ENCODE results near the gene TMEM63A.

Gene TMEM63A

DNA sequence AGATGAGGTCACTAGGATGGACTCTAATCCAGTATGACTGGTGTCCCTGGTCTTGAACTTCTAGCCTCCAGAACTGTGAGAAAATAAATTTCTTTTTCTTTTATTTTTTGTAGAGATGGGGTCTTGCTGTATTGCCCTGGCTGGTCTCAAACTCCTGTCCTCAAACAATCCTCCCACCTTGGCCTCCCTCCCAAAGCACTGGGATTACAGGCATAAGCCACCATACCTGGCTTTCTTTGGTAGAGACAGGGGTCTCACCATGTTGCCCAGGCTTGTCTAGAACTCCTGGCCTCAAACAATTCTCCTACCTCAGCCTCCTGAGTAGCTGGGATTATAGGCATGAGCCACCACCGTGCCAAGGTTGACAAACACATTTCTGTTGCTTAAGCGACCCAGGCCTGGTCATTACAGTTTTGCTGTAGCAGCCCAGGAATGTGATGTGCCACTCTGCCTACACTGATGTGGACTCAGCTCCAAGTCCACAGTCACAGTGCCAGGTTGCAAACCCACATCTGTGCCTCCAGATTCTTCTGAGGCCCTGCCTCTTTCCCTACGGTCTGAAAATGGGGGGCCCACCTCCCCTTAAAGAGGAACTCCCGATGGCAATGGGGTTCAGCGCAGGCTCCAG is 25.9 kb upstream of the TMEM63A start:
- no peaks in the 10 kb centered on the region for H3K27me3 ChIP-seq (ENCODE audit: control insufficient read depth, low read length)
- no peak for TF ChIP-seq EZH2phosphoT487 (IDR thresholded peaks at IDR 0.05; ENCODE audit: borderline replicate concordance, low read length)
- TF ChIP-seq, protein P1, sequence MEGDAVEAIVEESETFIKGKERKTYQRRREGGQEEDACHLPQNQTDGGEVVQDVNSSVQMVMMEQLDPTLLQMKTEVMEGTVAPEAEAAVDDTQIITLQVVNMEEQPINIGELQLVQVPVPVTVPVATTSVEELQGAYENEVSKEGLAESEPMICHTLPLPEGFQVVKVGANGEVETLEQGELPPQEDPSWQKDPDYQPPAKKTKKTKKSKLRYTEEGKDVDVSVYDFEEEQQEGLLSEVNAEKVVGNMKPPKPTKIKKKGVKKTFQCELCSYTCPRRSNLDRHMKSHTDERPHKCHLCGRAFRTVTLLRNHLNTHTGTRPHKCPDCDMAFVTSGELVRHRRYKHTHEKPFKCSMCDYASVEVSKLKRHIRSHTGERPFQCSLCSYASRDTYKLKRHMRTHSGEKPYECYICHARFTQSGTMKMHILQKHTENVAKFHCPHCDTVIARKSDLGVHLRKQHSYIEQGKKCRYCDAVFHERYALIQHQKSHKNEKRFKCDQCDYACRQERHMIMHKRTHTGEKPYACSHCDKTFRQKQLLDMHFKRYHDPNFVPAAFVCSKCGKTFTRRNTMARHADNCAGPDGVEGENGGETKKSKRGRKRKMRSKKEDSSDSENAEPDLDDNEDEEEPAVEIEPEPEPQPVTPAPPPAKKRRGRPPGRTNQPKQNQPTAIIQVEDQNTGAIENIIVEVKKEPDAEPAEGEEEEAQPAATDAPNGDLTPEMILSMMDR (IDR thresholded peaks at IDR 0.05; ENCODE audit: low read depth, low read length, poor library complexity, severe bottlenecking), result no peak
- no peak overlapping the region for H3K27ac ChIP-seq (ENCODE audit: low read depth, low read length)
- no peaks in the 10 kb centered on the region for H3K36me3 ChIP-seq (ENCODE audit: control insufficient read depth, low read length)
- no peaks in the 10 kb centered on the region for H3F3A ChIP-seq (ENCODE audit: control insufficient read depth, insufficient read depth)
- peaks cover 4% of the 10 kb centered on the region; the same call in 1 of the 2 replicates for H3K4me1 ChIP-seq (ENCODE audit: control insufficient read depth, low read length)
- H4K20me1 ChIP-seq (ENCODE audit: control insufficient read depth, insufficient read depth, low read depth, low read length), result no peaks in the 10 kb centered on the region
- H3K9me2 ChIP-seq (replicated peaks; ENCODE audit: control insufficient read depth, low read length), result no peaks in the 10 kb centered on the region
- no peaks in the 10 kb centered on the region for H3K79me2 ChIP-seq (ENCODE audit: control insufficient read depth, low read length)
- no peak overlapping the region for H3K4me3 ChIP-seq (ENCODE audit: low read length)
- no peak overlapping the region for H3K4me2 ChIP-seq (ENCODE audit: low read length)
- H3K9me3 ChIP-seq (ENCODE audit: control insufficient read depth, insufficient read depth, low read length), result no peaks in the 10 kb centered on the region

DNA sequence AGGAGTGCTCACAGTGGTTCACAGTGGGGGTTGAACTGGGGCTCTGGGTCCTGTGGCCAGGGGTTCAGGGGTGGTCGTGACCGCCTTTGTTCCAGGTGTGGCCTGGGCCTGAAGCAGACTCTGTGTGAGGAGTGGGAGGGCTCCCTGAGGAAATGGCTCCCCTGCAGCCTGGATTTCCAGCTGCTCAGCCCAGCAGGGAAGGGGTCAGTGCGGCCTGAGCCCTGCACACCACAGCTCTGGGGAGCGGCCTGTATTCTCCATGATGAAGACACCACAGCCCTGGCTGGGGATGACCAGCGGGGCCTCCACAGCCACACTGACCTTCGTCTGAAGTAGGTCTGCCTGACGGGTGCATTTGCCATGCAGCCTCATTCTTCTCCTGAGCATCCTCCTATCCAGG is 25.2 kb upstream of the TMEM63A start:
- no peaks in the 10 kb centered on the region for H3K79me2 ChIP-seq (ENCODE audit: control insufficient read depth, low read length)
- H3K4me2 ChIP-seq (ENCODE audit: low read length), result no peak overlapping the region
- H3K27me3 ChIP-seq (ENCODE audit: control insufficient read depth, low read length), result no peaks in the 10 kb centered on the region
- H3K4me3 ChIP-seq (ENCODE audit: low read length), result no peak overlapping the region
- H3F3A ChIP-seq (ENCODE audit: control insufficient read depth, insufficient read depth), result no peaks in the 10 kb centered on the region
- peaks cover 4% of the 10 kb centered on the region; the same call in 1 of the 2 replicates for H3K4me1 ChIP-seq (ENCODE audit: control insufficient read depth, low read length)
- H4K20me1 ChIP-seq (ENCODE audit: control insufficient read depth, insufficient read depth, low read depth, low read length), result no peaks in the 10 kb centered on the region
- H3K27ac ChIP-seq (ENCODE audit: low read depth, low read length), result no peak overlapping the region
- no peak for TF ChIP-seq EZH2phosphoT487 (IDR thresholded peaks at IDR 0.05; ENCODE audit: borderline replicate concordance, low read length)
- TF ChIP-seq, protein P1 (IDR thresholded peaks at IDR 0.05; ENCODE audit: low read depth, low read length, poor library complexity, severe bottlenecking), result no peak
- H3K36me3 ChIP-seq (ENCODE audit: control insufficient read depth, low read length), result no peaks in the 10 kb centered on the region
- no peaks in the 10 kb centered on the region for H3K9me3 ChIP-seq (ENCODE audit: control insufficient read depth, insufficient read depth, low read length)
- H3K9me2 ChIP-seq (replicated peaks; ENCODE audit: control insufficient read depth, low read length), result no peaks in the 10 kb centered on the region

DNA sequence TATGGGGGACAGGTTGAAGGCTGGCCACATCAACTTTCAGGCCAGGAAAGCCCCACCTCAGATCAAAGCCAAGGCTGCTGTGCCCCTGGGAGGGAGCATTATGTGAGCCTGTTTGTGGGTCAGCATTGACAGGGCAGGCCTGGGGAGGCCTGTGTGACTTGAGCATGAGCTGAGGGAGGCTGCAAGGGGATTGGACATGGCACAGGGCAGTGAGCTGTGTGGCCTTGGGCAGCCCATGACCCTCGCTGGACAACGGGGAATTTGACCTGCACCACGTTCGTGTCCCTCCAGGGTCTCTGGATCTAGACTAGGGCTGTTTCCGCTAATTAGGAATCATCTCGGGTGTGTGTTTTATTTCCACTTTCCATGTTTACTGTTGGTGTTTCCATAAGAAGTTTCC is 24.3 kb upstream of the TMEM63A start:
- TF ChIP-seq EZH2phosphoT487 (IDR thresholded peaks at IDR 0.05; ENCODE audit: borderline replicate concordance, low read length), result no peak
- TF ChIP-seq, protein P1 (IDR thresholded peaks at IDR 0.05; ENCODE audit: low read depth, low read length, poor library complexity, severe bottlenecking), result no peak
- no peaks in the 10 kb centered on the region for H4K20me1 ChIP-seq (ENCODE audit: control insufficient read depth, insufficient read depth, low read depth, low read length)
- no peaks in the 10 kb centered on the region for H3K27me3 ChIP-seq (ENCODE audit: control insufficient read depth, low read length)
- peaks cover 4% of the 10 kb centered on the region; the same call in 1 of the 2 replicates for H3K4me1 ChIP-seq (ENCODE audit: control insufficient read depth, low read length)
- H3K36me3 ChIP-seq (ENCODE audit: control insufficient read depth, low read length), result no peaks in the 10 kb centered on the region
- H3K9me2 ChIP-seq (replicated peaks; ENCODE audit: control insufficient read depth, low read length), result no peaks in the 10 kb centered on the region
- H3F3A ChIP-seq (ENCODE audit: control insufficient read depth, insufficient read depth), result no peaks in the 10 kb centered on the region
- H3K27ac ChIP-seq (ENCODE audit: low read depth, low read length), result no peak overlapping the region
- H3K9me3 ChIP-seq (ENCODE audit: control insufficient read depth, insufficient read depth, low read length), result no peaks in the 10 kb centered on the region
- H3K79me2 ChIP-seq (ENCODE audit: control insufficient read depth, low read length), result no peaks in the 10 kb centered on the region
- no peak overlapping the region for H3K4me3 ChIP-seq (ENCODE audit: low read length)
- no peak overlapping the region for H3K4me2 ChIP-seq (ENCODE audit: low read length)

Data from DOHH2 (cell line).